Adrenal gland (tissue), 5 donors: Measurements from ENCODE around the gene IGFN1.

Experiments
- POLR2A ChIP-seq, 2 donors: fragments of 450-650 bp; IDR thresholded peaks; one replicate each; pipeline ENCODE4 v1.6.1; 2017; ENCODE audit warnings: antibody characterized with exemption in 2 of 2, mild to moderate bottlenecking in 2 of 2, moderate library complexity in 1 of 2
- TF ChIP-seq, protein P1 (sequence below), 6 experiments: fragments of 450-650 bp in 4 of 6; fragments of 200-600 bp in 2 of 6; sonication (generic) in 1 of 6; IDR thresholded peaks; 1 replicate in 5 of 6; 2 replicates in 1 of 6; pipeline versions ENCODE4 v1.5.1 to v1.8.0; 2016 to 2021; ENCODE audit warnings: antibody characterized with exemption in 6 of 6, mild to moderate bottlenecking in 2 of 6, moderate library complexity in 1 of 6
- donor health status: DM: no; HTN: no; CAD: no.

DNA sequence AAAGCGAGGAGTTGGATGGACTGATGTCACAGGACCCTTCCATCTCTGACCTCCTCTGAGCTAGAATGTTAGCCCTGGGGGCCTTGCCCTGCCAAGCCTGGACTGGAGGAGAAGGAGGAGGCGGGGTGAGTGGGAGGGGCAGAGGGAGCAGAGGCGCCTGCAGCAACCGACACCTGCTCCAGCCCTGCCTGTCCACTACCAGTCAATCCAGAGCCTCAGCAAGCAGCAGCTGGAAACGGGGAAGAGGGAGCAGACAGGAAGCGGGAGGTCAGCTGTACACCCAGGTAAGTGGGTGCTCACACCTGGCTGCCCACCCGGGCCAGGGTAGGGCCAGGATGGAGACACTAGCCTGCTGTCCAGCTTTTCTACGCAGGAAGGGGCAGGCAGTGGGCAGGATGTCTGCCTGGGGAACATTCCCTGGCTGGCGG is at the start of gene IGFN1:
- TF ChIP-seq POLR2A (IDR thresholded peaks at IDR 0.05) = no peak
- TF ChIP-seq, protein P1, sequence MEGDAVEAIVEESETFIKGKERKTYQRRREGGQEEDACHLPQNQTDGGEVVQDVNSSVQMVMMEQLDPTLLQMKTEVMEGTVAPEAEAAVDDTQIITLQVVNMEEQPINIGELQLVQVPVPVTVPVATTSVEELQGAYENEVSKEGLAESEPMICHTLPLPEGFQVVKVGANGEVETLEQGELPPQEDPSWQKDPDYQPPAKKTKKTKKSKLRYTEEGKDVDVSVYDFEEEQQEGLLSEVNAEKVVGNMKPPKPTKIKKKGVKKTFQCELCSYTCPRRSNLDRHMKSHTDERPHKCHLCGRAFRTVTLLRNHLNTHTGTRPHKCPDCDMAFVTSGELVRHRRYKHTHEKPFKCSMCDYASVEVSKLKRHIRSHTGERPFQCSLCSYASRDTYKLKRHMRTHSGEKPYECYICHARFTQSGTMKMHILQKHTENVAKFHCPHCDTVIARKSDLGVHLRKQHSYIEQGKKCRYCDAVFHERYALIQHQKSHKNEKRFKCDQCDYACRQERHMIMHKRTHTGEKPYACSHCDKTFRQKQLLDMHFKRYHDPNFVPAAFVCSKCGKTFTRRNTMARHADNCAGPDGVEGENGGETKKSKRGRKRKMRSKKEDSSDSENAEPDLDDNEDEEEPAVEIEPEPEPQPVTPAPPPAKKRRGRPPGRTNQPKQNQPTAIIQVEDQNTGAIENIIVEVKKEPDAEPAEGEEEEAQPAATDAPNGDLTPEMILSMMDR (IDR thresholded peaks at IDR 0.05) = no peak
